Caki2 (cell line): Measurements from ENCODE around the gene ZNF805. TPM values are rescaled to one million over a fixed set of nuclear protein-coding genes. Genes with fewer than 3 reads are reported as not detected.

Experiments
- DNase-seq: peaks from one replicate; pipeline ENCODE4 v3.0.0-alpha.2; 2015; ENCODE audit warnings: low read depth
- in situ Hi-C: cut with HindIII; loops from 2 replicates; pipeline ENCODE4 v1.10.0; 2016; ENCODE audit warnings: low sequenced_read_pairs, low pct_unique_long_range_greater_than_20kb, mixed read lengths
- total RNA-seq: library from RNA; depleted of rRNA; stranded (reverse); fragments of >200 nt; shearing (Covaris generic); gene quantifications from 2 replicates; pipeline ENCODE4 v1.2.3, GENCODE V29; 2014; ENCODE audit warnings: low replicate concordance; rRNA removed

The ZNF805 gene
- total RNA-seq, 1 experiment from 2014 or later, result 9.0 TPM

GRCh38 chr19:57302727-57303401 lies 62.4 kb downstream of the ZNF805 start:
- in situ Hi-C loops, result no loop called here
- DNase-seq, result no peak

Other genes starting within 250 kb of the ZNF805 start
- gene USP29, start 120.6 kb upstream of the ZNF805 start, total RNA-seq, result not detected in 2 replicates
- gene ZIM3, start 95.4 kb upstream of the ZNF805 start, total RNA-seq, result not detected in 2 replicates
- not detected in 2 replicates for gene DUXA, start 73.1 kb upstream of the ZNF805 start, total RNA-seq
- gene ZNF264, start 49.1 kb upstream of the ZNF805 start, total RNA-seq, result 25.9 and 74.9 TPM in 2 replicates
- gene AURKC, start 9.6 kb upstream of the ZNF805 start, total RNA-seq, result 0.41 and 4.1 TPM in 2 replicates
- gene ZNF460, start 39.9 kb downstream of the ZNF805 start, total RNA-seq, result 28.9 and 34.3 TPM in 2 replicates
- gene ZNF543, start 79.8 kb downstream of the ZNF805 start, total RNA-seq, result 9.2 and 9.3 TPM in 2 replicates
- 13.0 and 15.1 TPM in 2 replicates for gene ZNF304, start 110.6 kb downstream of the ZNF805 start, total RNA-seq
- 31.4 and 34.3 TPM in 2 replicates for gene TRAPPC2B, start 122.9 kb downstream of the ZNF805 start, total RNA-seq
- 3.1 and 8.7 TPM in 2 replicates for gene ZNF547, start 122.9 kb downstream of the ZNF805 start, total RNA-seq
- 11.6 and 15.1 TPM in 2 replicates for gene ZNF548, start 149.2 kb downstream of the ZNF805 start, total RNA-seq
- gene ZNF17, start 170.5 kb downstream of the ZNF805 start, total RNA-seq, result 2.2 and 5.8 TPM in 2 replicates
- 17.8 and 20.7 TPM in 2 replicates for gene ZNF749, start 194.7 kb downstream of the ZNF805 start, total RNA-seq
- gene VN1R1, start 216.5 kb downstream of the ZNF805 start, total RNA-seq, result not detected in 2 replicates
- 13.1 and 14.0 TPM in 2 replicates for gene ZNF772, start 236.9 kb downstream of the ZNF805 start, total RNA-seq
- gene ZNF419, start 247.1 kb downstream of the ZNF805 start, total RNA-seq, result 11.7 and 22.1 TPM in 2 replicates